ENCODE results near the gene CLIP2. TPM values are rescaled to one million over a fixed set of nuclear protein-coding genes. Genes with fewer than 3 reads are reported as not detected.
"Not testable (repeated sequence)": the region's sequence is repeated elsewhere in the genome, so short reads cannot be mapped to it uniquely, and the experiment has no call there.

CLIP2 gene
- total RNA-seq, 1 donor from 2014 or later: 32.6 TPM

DNA sequence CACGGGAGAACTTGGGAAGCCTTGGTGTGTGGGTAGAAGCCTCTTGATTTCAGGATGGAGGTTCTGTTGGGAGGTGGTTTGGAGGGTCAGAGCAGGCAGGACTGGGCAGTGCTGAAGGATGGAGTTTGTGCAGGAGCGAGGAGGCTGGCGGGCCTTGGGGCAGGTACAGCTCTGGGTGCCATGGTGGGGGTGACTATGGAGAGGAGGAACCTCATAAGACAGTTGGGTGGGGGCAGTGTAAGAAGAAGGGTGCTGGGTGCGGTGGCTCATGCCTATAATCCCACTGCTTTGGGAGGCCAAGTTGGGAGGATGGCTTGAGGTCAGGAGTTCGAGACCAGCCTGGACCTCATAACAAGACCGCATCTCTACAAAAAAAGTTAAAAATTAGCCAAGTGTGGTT, 109.8 kb downstream of the CLIP2 start:
- peaks cover under 1% of the 10 kb centered on the region for H3K4me1 Mint-ChIP-seq (ENCODE audit: low read depth)
- peak; percentile 36 for DNase-seq (ENCODE audit: low spot score)
- TF ChIP-seq, protein P1, sequence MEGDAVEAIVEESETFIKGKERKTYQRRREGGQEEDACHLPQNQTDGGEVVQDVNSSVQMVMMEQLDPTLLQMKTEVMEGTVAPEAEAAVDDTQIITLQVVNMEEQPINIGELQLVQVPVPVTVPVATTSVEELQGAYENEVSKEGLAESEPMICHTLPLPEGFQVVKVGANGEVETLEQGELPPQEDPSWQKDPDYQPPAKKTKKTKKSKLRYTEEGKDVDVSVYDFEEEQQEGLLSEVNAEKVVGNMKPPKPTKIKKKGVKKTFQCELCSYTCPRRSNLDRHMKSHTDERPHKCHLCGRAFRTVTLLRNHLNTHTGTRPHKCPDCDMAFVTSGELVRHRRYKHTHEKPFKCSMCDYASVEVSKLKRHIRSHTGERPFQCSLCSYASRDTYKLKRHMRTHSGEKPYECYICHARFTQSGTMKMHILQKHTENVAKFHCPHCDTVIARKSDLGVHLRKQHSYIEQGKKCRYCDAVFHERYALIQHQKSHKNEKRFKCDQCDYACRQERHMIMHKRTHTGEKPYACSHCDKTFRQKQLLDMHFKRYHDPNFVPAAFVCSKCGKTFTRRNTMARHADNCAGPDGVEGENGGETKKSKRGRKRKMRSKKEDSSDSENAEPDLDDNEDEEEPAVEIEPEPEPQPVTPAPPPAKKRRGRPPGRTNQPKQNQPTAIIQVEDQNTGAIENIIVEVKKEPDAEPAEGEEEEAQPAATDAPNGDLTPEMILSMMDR (IDR thresholded peaks at IDR 0.05): no peak
- H3K36me3 Mint-ChIP-seq (ENCODE audit: low read depth): peaks cover 12% of the 10 kb centered on the region
- no peaks in the 10 kb centered on the region for H3K9me3 Mint-ChIP-seq (ENCODE audit: low read depth)
- no peak overlapping the region for H3K27ac Mint-ChIP-seq (ENCODE audit: unreplicated experiment)
- no peaks in the 10 kb centered on the region for H3K27me3 Mint-ChIP-seq (ENCODE audit: low read depth)
- H3K4me3 Mint-ChIP-seq (ENCODE audit: unreplicated experiment): no peak overlapping the region

DNA sequence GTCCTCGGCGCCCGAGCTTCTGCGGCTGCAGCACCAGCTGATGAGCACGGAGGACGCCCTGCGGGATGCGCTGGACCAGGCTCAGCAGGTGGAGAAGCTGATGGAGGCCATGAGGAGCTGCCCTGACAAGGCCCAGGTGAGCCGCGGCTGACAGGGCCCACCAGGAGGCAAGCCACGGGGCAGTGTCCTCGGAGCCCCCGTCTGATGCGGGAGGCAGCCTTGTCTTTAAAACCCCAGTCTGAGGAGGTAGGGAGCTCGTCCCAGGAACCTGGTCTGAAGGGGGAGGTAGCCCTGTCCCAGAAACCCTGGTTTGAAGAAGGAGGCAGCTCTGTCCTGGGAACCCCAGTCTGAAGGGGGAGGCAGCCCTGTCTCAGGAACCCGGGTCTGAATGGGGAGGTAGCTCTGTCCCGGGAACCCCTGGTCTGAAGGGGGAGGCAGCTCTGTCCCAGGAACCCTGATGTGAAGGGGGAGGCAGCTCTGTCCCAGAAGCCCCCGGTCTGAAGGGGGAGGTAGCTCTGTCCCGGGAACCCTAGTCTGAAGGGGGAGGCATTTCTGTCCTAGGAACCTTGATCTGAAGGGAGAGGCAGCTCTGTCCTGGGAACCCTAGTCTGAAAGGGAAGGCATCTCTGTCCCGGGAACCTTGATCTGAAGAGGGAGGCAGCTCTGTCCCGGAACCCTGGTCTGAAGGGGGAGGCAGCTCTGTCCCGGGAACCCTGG, 111.4 kb downstream of the CLIP2 start:
- no peak overlapping the region for H3K27ac Mint-ChIP-seq (ENCODE audit: unreplicated experiment)
- no peaks in the 10 kb centered on the region for H3K4me1 Mint-ChIP-seq (ENCODE audit: low read depth)
- H3K4me3 Mint-ChIP-seq (ENCODE audit: unreplicated experiment): no peak overlapping the region
- TF ChIP-seq, protein P1 (IDR thresholded peaks at IDR 0.05): no peak
- peak; percentile 92 for DNase-seq (ENCODE audit: low spot score)
- H3K9me3 Mint-ChIP-seq (ENCODE audit: low read depth): no peaks in the 10 kb centered on the region
- H3K36me3 Mint-ChIP-seq (ENCODE audit: low read depth): peaks cover 12% of the 10 kb centered on the region
- no peaks in the 10 kb centered on the region for H3K27me3 Mint-ChIP-seq (ENCODE audit: low read depth)

DNA sequence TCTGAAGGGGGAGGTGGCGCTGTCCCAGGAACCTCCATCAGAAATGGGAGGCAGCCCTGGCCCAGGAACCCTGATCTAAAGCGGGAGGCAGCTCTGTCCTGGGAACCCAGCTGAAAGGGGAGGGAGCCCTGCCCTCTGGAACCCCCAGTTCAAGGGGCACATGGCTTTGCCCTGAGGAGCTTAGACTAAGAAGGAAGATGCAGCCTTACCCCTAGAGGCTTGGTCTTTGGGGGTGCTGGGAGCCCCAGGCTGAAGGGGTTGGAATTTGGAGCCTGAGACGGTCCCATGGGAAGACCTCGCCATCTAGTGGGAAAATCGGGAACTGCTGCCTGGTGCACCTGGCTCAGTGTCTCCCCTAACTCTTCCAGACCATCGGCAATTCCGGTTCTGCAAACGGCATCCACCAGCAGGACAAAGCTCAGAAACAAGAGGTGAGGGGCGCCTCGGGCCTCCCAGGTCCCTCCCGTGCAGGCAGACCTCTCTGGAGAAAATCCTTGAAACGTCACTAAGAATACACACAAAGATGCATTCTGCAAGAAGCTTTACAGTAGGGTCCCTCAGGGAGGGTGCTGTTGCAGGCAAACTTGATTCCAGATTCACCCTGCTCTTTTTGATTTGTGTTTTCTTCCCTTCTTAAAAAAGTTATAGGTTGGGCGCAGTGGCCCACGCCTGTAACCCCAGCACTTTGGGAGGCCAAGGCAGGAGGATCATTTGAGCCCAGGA, 112.1 kb downstream of the CLIP2 start:
- Mint-ChIP-seq H3K27ac (ENCODE audit: unreplicated experiment) (no peak overlapping the region), H3K4me1 (ENCODE audit: low read depth) (no peaks in the 10 kb centered on the region), H3K27me3 (ENCODE audit: low read depth) (no peaks in the 10 kb centered on the region), H3K36me3 (ENCODE audit: low read depth) (peaks cover 12% of the 10 kb centered on the region), H3K9me3 (ENCODE audit: low read depth) (no peaks in the 10 kb centered on the region), H3K4me3 (ENCODE audit: unreplicated experiment) (no peak overlapping the region)
- peak; percentile 62 for DNase-seq (ENCODE audit: low spot score)
- TF ChIP-seq, protein P1 (IDR thresholded peaks at IDR 0.05): peak; percentile 96

- H3K4me3 Mint-ChIP-seq (ENCODE audit: unreplicated experiment); H3K4me1 Mint-ChIP-seq (ENCODE audit: low read depth): not testable (repeated sequence)
Measured at GRCh38 chr7:74402668-74403067, 113.5 kb downstream of the CLIP2 start.

GRCh38 chr7:74403521-74404387, 114.5 kb downstream of the CLIP2 start:
- H3K4me1 Mint-ChIP-seq (ENCODE audit: low read depth): no peaks in the 10 kb centered on the region
- H3K27ac Mint-ChIP-seq (ENCODE audit: unreplicated experiment): no peak overlapping the region
- peaks cover 10% of the 10 kb centered on the region for H3K36me3 Mint-ChIP-seq (ENCODE audit: low read depth)
- no peaks in the 10 kb centered on the region for H3K27me3 Mint-ChIP-seq (ENCODE audit: low read depth)
- no peaks in the 10 kb centered on the region for H3K9me3 Mint-ChIP-seq (ENCODE audit: low read depth)
- TF ChIP-seq, protein P1 (IDR thresholded peaks at IDR 0.05): no peak
- DNase-seq (ENCODE audit: low spot score): peak; percentile 71
- H3K4me3 Mint-ChIP-seq (ENCODE audit: unreplicated experiment): no peak overlapping the region

More at GRCh38 chr7:74402668-74403067, 113.5 kb downstream of the CLIP2 start:
- not testable (repeated sequence) for H3K9me3 Mint-ChIP-seq (ENCODE audit: low read depth); H3K27me3 Mint-ChIP-seq (ENCODE audit: low read depth); H3K27ac Mint-ChIP-seq (ENCODE audit: unreplicated experiment); H3K36me3 Mint-ChIP-seq (ENCODE audit: low read depth)
- peak; percentile 35 for DNase-seq (ENCODE audit: low spot score)

Measured in chondrocyte (in vitro differentiated cells).